CMK (cell line): Measurements from ENCODE around the gene TMEM45A.
A peak's percentile ranks its signal among the peaks of the same experiment; 100 is the strongest.
"Not testable (repeated sequence)": the region's sequence is repeated elsewhere in the genome, so short reads cannot be mapped to it uniquely, and the experiment has no call there.

Experiments
- DNase-seq: peaks from one replicate; pipeline ENCODE4 v3.0.0-alpha.2; 2010; ENCODE audit warnings: low read depth

The TMEM45A gene

GRCh38 chr3:100533176-100533575, 40.8 kb downstream of the TMEM45A start:
- DNase-seq, result no peak

- DNase-seq, result no peak
These were observed 43.2 kb downstream of the TMEM45A start for GRCh38 chr3:100535610-100535943.

DNA sequence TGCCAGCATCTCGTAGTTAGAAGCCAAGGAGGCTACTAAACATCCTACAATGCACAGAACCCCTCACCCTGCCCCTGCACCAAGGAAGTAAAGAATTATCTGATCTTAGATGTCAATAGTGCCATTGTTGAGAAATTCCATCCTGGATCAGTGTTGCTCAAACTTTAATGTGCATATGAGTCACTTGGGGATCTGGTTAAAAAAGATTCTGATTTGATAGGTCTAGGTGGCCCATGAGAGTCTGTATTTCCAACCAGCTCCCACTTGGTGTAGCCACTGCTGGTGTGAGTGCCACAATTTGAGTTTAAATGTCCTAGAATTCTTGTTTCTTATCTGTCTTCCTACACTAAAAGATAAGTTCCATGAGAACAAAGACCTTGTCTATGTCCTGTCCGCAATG, 43.7 kb downstream of the TMEM45A start:
- no peak for DNase-seq

DNA sequence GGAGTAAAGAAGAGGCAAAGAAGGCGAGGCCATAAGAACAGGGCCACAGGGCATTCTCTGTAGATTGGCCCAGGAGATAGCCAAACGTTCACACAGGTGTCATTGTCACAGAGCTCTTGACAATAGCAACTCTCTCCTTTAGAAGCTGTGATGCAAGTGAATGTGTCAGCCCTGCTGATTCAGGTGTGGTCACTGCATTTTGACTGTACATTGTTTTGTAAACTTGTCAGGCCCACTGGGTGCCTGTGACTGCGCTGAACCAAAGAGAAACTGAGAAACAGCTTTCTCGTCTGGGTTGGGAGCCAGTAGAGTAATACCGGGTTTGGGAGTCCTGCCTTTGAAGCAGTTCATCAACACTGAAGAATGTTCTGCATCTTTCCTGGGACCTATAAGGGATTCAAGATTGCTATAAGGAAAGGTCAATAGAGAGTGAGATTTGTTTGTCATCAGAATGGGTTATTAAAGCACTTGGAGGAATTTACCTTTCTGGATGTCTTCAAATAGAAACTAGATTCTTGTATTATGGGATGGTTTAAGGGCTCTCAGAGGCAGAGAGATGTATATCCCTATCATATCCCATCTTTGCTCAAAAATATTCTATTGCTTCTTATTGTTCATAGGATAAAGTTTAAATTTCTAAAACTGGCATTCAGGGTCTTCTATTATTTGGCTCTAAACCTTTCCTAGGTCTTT, 45.4 kb downstream of the TMEM45A start:
- no peak for DNase-seq

DNA sequence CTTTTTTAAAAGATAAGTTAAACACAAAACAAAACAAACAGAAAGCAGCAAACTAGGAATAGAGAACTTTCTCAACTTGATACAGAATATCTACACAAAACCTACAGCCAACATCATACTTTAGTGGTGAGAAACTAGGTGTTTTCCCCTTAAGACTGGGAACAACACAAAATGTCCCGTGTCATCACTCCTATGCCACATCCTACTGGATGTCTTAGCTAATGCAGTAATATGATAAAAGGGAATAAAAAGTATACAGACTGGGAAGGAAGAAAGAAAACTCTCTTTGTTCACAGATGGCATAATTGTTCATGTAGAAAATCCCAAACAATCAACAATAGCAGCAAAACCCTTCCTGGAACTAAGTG, 45.9 kb downstream of the TMEM45A start:
- DNase-seq, result no peak

DNA sequence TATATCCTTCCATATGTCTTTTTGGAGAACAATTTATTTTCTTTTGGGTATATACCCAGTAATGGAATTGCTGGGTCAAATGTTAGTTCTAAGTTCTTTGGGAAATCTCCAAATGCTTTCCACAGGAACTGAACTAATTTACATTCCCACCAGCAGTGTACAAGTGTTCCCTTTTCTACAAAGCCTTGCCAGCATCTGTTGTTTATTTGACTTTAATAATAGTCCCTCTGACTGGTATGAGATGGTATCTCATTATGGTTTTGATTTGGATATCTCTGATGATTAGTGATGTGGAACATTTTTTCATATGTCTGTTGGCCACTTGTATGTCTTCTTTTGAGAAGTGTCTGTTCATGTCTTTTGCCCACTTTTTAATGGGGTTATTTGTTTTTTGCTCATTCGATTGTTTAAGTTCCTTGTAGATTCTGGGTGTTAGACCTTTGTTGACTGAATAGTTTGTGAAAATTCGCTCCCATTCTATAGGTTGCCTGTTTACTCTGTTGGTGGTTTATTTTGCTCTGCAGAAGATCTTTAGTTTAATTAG, 48.4 kb downstream of the TMEM45A start:
- no peak for DNase-seq

GRCh38 chr3:100541428-100541827, 49.0 kb downstream of the TMEM45A start:
- DNase-seq, result not testable (repeated sequence)

GRCh38 chr3:100545371-100545770, 53.0 kb downstream of the TMEM45A start:
- DNase-seq, result no peak

DNA sequence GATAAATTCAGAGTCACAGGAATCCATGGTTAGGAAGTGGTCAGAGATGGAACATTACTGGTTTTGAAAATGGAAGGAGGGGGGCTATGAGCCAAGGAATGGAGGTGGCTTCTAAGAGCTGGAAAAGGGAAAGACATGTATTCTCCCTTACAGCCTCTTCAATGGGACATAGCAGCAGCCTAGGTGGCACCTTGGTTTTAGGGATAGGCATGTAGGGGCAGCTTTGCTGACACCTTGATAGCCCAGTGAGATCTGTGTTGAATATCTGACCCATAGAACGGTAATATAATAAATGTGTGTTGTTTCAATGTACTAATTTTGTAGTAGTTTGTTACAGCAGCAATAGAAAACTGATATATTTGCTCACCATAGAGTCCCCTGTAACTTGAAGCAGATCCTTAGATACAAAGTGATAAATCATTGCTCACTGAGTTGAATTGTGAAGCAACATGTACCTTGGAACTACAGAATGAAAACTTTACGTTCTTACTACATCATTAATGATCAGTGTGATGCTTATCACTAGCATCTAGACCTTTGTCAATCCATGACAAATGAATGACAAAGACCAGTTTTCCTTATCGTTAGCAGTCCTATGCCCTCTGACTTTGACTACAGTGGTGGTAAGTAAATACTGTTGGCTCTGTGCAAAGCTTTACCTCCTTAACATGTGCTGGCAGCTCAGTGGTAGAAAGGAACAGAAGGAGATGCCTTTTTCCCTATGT, 53.8 kb downstream of the TMEM45A start:
- no peak for DNase-seq

DNA sequence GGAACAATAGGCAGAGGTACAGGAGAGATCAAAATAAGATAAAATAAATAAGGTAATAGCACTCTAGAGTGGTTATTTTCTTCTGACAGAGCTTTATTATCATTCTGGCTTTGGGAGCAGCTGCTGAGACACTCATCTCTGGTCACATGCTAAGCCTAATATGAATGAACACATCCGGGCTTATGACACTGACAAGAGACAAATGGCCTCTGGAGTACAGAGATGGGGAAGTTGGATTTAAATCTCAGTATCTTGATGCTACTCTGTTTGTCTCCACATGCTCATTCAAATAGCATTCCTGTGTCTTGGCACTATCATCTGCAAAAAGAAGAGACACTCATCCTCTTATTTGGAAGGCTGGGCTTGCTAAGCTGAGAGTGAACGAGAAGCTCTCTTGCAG, 55.6 kb downstream of the TMEM45A start:
- no peak for DNase-seq

GRCh38 chr3:100553618-100554372, 61.4 kb downstream of the TMEM45A start:
- DNase-seq, result no peak

DNA sequence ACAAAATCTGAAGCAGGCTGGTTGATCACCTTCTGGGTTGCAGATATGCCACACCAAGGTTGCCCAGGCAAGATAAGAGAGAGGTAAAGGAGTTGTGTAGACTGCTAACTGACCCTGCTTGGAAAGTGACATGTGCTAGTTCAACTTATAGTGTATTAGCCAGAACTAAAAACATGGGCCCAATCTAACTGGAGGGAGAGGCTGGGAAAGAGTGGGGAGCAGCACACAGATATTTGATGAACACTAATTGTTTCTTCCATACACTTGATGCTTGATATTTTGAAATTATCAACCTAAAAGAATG, 61.9 kb downstream of the TMEM45A start:
- no peak for DNase-seq

- DNase-seq, result no peak
These were observed 64.4 kb downstream of the TMEM45A start for GRCh38 chr3:100556673-100557310.

- DNase-seq, result peak; percentile 7
These were observed 65.8 kb downstream of the TMEM45A start for GRCh38 chr3:100558233-100558632.

DNA sequence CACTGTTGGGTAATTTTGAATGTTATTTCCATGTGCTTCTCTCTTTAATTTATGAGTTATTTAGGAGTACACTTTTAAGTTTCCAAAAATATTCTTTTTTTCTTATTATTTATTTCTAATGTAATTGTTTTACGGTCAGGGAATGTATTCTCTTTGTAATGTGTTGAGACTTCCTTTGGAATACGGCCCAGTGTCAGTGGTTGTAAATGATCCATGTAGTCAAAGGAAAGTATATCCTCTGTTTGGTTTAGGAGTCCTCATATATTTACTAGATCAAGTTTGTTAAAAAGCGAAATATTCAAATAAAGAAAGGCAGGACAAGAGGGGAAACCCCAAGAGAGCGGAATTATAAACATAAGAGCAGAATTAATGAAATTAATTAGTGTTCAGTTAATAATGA, 68.0 kb downstream of the TMEM45A start:
- no peak for DNase-seq

DNA sequence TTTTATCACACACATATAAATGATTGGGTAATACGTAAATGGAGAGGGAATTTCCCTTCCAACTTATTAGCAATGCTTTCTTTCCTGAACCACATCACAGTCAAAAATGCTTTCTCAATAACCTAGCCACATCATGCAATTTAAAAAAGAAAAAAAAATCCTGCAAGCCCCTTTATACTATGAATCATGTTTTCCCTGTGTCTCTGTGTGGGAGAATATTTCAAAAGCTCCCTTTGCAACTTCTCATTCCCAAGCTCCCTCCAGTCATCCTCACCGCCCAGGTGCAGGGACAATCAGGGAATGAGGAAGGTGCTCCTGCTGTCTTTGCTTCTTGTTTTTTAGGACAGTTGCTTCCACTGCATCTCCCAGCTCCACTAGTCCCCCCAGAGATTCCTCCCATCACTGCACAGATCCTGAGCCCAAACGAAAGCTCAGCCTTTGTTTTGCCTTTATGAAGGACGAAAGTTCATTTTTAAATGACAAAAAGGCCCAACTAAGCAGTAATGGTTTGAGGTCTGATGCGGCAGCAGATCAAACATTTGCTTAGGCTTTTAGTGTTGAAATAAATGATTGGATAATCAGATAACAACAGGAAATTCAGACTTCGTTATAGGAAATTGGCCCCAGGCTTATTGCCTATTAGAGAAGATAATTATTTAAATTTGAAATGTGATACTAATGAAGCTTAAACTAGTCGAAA, 69.2 kb downstream of the TMEM45A start:
- DNase-seq, result no peak

- DNase-seq, result no peak
These were observed 69.9 kb downstream of the TMEM45A start for GRCh38 chr3:100562224-100562857.

- no peak for DNase-seq
These were observed 70.8 kb downstream of the TMEM45A start for GRCh38 chr3:100563228-100563627.

- no peak for DNase-seq
These were observed 71.3 kb downstream of the TMEM45A start for GRCh38 chr3:100563652-100564211.

DNA sequence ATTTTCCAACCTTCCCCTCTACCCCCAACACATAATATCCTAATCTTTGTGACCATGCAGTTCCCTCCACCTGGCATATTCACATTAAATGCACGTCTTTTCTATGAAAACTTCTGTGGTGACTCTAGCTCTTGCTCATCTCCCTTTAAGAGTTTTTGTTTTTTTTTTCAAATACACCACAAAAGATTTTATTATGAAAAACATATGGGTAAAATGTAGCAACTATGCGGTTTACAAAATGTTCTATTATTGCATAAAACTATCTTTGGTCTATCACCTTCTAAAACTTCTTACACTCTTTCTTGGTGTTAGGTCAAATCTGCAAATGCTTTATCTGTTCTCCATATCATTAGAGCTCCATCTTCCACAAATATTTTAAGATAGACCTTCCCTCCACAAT, 78.4 kb downstream of the TMEM45A start:
- no peak for DNase-seq

GRCh38 chr3:100574536-100574935, 82.1 kb downstream of the TMEM45A start:
- no peak for DNase-seq
